GM18858 (cell line): Measurements from ENCODE around the gene AGRP.

Experiments
- ATAC-seq: cut with Tn5 transposase; IDR thresholded peaks from one replicate; pipeline ENCODE4 v1.9.1; 2021; ENCODE audit not compliant: unreplicated experiment

AGRP gene

GRCh38 chr16:67463691-67464090 lies 19.7 kb downstream of the AGRP start:
- ATAC-seq = no peak

GRCh38 chr16:67463059-67463458 lies 20.3 kb downstream of the AGRP start:
- ATAC-seq = no peak

GRCh38 chr16:67462279-67462655 lies 21.1 kb downstream of the AGRP start:
- no peak for ATAC-seq

GRCh38 chr16:67461600-67462278 lies 21.6 kb downstream of the AGRP start:
- ATAC-seq = no peak

- ATAC-seq = no peak
Observed at GRCh38 chr16:67460961-67461360, 22.4 kb downstream of the AGRP start.

GRCh38 chr16:67460168-67460567 lies 23.2 kb downstream of the AGRP start:
- ATAC-seq = no peak

- no peak for ATAC-seq
Observed at GRCh38 chr16:67459861-67460150, 23.5 kb downstream of the AGRP start.

- ATAC-seq = no peak
Observed at GRCh38 chr16:67459066-67459860, 24.1 kb downstream of the AGRP start.

- no peak for ATAC-seq
Observed at GRCh38 chr16:67458121-67458641, 25.2 kb downstream of the AGRP start.

- ATAC-seq = no peak
Observed at GRCh38 chr16:67457611-67458010, 25.7 kb downstream of the AGRP start.

- ATAC-seq = no peak
Observed at GRCh38 chr16:67456391-67457081, 26.8 kb downstream of the AGRP start.

- no peak for ATAC-seq
Observed at GRCh38 chr16:67454852-67455251, 28.5 kb downstream of the AGRP start.

- no peak for ATAC-seq
Observed at GRCh38 chr16:67454104-67454503, 29.2 kb downstream of the AGRP start.

GRCh38 chr16:67451704-67452435 lies 31.5 kb downstream of the AGRP start:
- ATAC-seq = no peak

- ATAC-seq = no peak
Observed at GRCh38 chr16:67451061-67451703, 32.2 kb downstream of the AGRP start.

GRCh38 chr16:67449739-67450138 lies 33.6 kb downstream of the AGRP start:
- ATAC-seq = no peak

- no peak for ATAC-seq
Observed at GRCh38 chr16:67449336-67449735, 34.0 kb downstream of the AGRP start.

GRCh38 chr16:67448580-67448979 lies 34.8 kb downstream of the AGRP start:
- ATAC-seq = no peak

GRCh38 chr16:67447508-67448076 lies 35.8 kb downstream of the AGRP start:
- ATAC-seq = no peak

GRCh38 chr16:67446968-67447507 lies 36.3 kb downstream of the AGRP start:
- no peak for ATAC-seq
